NCI-H748 (cell line): ENCODE results near the gene CLCA1.

ENCODE experiments used
- DNase-seq: peaks from one replicate; lab custom pipeline; 2025; ENCODE audit not compliant: unreplicated experiment; lab: John Stamatoyannopoulos, UW

The CLCA1 gene

DNA sequence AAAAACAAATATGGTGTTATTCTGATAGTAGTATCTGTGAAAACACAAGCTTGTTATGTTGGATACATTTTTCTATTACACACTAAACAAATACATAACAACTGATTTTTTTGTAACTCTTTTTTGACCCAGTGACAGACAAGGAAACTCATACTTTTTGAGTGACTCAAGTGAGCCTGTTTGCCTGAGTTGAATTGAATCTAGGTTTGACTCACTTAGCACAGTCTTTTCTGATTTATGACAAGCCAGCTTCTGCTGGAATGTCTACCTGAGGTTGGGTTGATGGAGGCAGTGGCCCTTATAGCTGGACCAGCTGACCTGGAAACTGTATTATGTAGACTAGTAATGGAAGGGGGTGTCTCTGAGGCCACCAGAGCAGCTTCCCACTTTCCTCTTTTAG, 73.9 kb downstream of the CLCA1 start:
- DNase-seq = no peak

DNA sequence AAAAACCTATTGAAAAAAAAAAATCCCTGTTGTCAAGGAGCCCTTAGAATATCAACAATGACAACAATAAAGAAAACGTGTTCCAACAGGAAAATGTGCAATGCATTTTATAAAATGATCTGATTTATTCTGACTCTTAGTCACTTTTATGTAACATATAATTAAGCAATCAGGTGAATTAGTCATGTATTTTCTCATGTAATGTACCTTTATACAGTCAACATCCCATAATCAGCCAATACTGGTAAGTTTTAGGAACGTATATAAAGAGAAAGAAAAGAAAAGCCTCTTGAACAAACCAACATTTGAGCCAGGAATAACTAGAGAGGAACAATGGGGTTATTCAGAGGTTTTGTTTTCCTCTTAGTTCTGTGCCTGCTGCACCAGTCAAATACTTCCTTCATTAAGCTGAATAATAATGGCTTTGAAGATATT, 78.1 kb downstream of the CLCA1 start, which contains the start of gene CLCA4:
TSS of gene CLCA4 (plus strand) at position 292 of the 435 bp plus-strand sequence. CDS start at position 334, 42 bp downstream.
- peak; percentile 79 for DNase-seq

DNA sequence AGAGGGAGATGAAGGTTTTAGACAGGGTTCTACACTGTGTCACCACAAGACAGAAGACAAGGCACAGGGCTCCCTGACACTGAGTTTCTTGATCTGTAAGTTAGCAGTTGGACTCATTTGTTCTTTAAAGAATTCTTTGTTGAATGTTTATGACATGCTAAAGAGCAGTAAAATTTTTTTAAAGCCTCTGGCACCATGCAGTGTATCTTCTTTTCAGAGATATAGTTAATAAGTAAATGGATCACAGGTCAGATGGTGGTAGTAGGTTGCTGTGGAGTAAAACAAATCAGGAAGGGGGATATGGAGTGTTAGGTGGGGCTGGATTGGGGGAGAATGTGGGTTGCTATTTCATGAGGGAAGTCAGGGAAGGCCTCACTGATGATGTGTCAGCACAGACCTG, 80.1 kb downstream of the CLCA1 start:
- no peak for DNase-seq
